DOHH2 (cell line): Measurements from ENCODE around the gene RARA.

Experiments used
- EZH2phosphoT487 ChIP-seq: fragments of 200-600 bp; sonication (generic); IDR thresholded peaks from 2 replicates; pipeline ENCODE4 v1.6.1; 2017; ENCODE audit warnings: borderline replicate concordance, mild to moderate bottlenecking, antibody characterized with exemption, low read length, moderate library complexity, mixed read lengths
- TF ChIP-seq, protein P1 (sequence below): fragments of 200-600 bp; sonication (generic); IDR thresholded peaks from one replicate; pipeline ENCODE4 v1.5.1; 2014; ENCODE audit warnings: antibody characterized with exemption, mild to moderate bottlenecking, low read depth, low read length; ENCODE audit not compliant: poor library complexity, severe bottlenecking

DNA sequence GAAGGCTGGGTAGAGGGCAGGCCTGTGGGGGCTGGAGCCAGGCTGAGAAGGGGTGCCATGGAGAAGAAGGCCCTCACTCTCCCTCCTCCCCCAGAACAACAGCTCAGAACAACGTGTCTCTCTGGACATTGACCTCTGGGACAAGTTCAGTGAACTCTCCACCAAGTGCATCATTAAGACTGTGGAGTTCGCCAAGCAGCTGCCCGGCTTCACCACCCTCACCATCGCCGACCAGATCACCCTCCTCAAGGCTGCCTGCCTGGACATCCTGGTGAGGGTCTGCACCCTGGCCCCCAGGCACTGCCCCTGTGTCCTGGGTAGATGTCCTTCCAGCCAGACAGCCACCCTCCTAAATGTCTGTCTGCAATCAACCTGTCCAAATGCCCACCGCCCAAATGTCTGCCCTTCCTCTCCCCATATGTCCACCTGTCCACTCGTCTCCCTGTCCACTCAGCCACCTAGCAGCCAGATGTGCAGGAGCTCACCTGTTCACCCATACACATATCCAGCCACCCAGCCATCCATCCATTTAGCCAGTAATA is 43.3 kb downstream of the RARA start:
- TF ChIP-seq, protein P1, sequence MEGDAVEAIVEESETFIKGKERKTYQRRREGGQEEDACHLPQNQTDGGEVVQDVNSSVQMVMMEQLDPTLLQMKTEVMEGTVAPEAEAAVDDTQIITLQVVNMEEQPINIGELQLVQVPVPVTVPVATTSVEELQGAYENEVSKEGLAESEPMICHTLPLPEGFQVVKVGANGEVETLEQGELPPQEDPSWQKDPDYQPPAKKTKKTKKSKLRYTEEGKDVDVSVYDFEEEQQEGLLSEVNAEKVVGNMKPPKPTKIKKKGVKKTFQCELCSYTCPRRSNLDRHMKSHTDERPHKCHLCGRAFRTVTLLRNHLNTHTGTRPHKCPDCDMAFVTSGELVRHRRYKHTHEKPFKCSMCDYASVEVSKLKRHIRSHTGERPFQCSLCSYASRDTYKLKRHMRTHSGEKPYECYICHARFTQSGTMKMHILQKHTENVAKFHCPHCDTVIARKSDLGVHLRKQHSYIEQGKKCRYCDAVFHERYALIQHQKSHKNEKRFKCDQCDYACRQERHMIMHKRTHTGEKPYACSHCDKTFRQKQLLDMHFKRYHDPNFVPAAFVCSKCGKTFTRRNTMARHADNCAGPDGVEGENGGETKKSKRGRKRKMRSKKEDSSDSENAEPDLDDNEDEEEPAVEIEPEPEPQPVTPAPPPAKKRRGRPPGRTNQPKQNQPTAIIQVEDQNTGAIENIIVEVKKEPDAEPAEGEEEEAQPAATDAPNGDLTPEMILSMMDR: no peak
- TF ChIP-seq EZH2phosphoT487: no peak
